ENCODE data around the gene ITPKB. TPM values are rescaled to one million over a fixed set of nuclear protein-coding genes. Genes with fewer than 3 reads are reported as not detected.

ITPKB gene
- total RNA-seq, 1 donor: 7.5 TPM

DNA sequence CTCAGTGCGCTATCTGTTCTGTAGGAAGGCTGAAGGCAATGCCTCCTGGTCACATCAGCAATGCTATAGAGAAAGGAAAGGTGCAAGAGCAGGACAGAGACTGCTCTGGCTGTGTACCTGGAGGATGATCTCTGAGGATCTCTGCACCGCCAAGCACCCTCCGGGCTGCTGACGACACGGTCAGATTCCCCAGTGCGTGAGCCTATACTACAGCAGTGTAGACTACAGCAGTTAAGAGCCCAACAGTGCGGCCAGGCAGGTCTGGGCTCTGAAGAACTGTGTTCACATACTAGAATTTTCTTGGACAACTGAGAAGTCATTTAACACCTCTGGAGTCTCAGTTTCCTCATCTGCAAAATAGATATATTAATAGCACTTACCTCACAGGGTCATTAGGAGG is 39.9 kb downstream of the ITPKB start:
- no peak for DNase-seq (ENCODE audit: low read depth)
- TF ChIP-seq, protein P1, sequence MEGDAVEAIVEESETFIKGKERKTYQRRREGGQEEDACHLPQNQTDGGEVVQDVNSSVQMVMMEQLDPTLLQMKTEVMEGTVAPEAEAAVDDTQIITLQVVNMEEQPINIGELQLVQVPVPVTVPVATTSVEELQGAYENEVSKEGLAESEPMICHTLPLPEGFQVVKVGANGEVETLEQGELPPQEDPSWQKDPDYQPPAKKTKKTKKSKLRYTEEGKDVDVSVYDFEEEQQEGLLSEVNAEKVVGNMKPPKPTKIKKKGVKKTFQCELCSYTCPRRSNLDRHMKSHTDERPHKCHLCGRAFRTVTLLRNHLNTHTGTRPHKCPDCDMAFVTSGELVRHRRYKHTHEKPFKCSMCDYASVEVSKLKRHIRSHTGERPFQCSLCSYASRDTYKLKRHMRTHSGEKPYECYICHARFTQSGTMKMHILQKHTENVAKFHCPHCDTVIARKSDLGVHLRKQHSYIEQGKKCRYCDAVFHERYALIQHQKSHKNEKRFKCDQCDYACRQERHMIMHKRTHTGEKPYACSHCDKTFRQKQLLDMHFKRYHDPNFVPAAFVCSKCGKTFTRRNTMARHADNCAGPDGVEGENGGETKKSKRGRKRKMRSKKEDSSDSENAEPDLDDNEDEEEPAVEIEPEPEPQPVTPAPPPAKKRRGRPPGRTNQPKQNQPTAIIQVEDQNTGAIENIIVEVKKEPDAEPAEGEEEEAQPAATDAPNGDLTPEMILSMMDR (IDR thresholded peaks at IDR 0.05; ENCODE audit: insufficient read depth, low read length): no peak

GRCh38 chr1:226698659-226699058 is 40.4 kb downstream of the ITPKB start:
- TF ChIP-seq, protein P1 (IDR thresholded peaks at IDR 0.05; ENCODE audit: insufficient read depth, low read length): no peak
- DNase-seq (ENCODE audit: low read depth): no peak
- H3K4me3 ChIP-seq (ENCODE audit: low read depth, low read length): no peak overlapping the region

More for the DNA sequence above, 39.9 kb downstream of the ITPKB start:
- no peak overlapping the region for H3K4me3 ChIP-seq (ENCODE audit: low read depth, low read length)

DNA sequence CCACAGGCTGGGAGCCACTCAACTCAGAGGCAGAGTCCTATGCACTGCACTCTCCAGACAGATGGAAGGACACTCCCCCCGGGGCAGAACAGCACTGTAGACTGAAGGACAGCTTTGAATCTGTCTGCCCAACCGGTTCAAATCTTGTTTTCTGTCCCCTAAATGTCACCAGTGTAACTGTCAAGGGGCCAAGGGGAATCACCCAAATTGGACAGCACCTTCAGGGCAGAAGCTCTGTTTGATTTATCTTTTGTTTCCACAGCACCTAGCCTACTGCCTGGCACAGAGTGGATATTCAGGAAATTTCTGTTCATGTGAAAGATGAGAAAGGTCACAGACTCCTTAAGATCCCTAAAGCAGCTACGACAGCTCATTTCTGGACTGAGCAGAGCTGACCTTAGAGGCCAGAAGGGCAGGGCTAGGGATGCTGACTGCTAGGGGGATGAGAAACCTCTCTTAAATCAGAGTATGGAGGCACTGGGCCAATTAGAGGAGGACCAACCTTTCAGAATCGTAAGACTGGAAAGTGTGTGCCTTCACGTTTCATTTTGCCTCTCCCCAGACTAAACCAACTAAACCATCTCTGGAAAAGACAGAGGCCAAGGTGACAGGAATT is 41.0 kb downstream of the ITPKB start:
- TF ChIP-seq, protein P1 (IDR thresholded peaks at IDR 0.05; ENCODE audit: insufficient read depth, low read length): no peak
- no peak for DNase-seq (ENCODE audit: low read depth)
- no peak overlapping the region for H3K4me3 ChIP-seq (ENCODE audit: low read depth, low read length)

- TF ChIP-seq, protein P1 (IDR thresholded peaks at IDR 0.05; ENCODE audit: insufficient read depth, low read length): no peak
Observed at GRCh38 chr1:226697151-226697928, 41.7 kb downstream of the ITPKB start.

DNA sequence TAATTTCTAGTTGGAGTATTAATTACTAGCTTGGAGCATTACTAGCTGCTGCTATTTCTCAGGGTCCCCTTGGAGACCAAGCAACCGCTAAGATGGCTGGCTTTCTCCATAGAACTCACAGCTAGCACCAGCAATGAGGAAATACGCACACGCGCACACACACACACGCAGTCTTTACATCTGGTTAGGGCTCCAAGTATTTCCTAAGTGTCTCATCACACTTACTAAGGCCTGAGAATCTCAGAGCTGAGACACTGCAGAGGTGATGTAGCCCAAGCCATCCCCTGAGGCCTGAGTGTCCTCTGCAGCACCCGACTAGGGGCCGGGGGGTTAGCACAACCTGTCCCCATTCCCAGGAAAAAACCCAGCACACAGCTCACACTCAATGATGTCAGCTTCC is 42.5 kb downstream of the ITPKB start:
- no peak for DNase-seq (ENCODE audit: low read depth)
- TF ChIP-seq, protein P1 (IDR thresholded peaks at IDR 0.05; ENCODE audit: insufficient read depth, low read length): no peak
- no peak overlapping the region for H3K4me3 ChIP-seq (ENCODE audit: low read depth, low read length)

More at GRCh38 chr1:226697151-226697928, 41.7 kb downstream of the ITPKB start:
- peak; percentile 82 for DNase-seq (ENCODE audit: low read depth)
- no peak overlapping the region for H3K4me3 ChIP-seq (ENCODE audit: low read depth, low read length)

GRCh38 chr1:226695335-226695900 is 43.7 kb downstream of the ITPKB start:
- TF ChIP-seq, protein P1 (IDR thresholded peaks at IDR 0.05; ENCODE audit: insufficient read depth, low read length): no peak
- DNase-seq (ENCODE audit: low read depth): no peak
- H3K4me3 ChIP-seq (ENCODE audit: low read depth, low read length): no peak overlapping the region

Measured in fibroblast of the aortic adventitia (primary cell).